ENCODE data around the gene TLR10.

TLR10 gene

GRCh38 chr4:38723114-38723513 is 59.7 kb downstream of the TLR10 start:
- DNase-seq = no peak

All from amniotic stem cell (primary cell).